ENCODE results near the gene ANP32E.

Gene ANP32E

DNA sequence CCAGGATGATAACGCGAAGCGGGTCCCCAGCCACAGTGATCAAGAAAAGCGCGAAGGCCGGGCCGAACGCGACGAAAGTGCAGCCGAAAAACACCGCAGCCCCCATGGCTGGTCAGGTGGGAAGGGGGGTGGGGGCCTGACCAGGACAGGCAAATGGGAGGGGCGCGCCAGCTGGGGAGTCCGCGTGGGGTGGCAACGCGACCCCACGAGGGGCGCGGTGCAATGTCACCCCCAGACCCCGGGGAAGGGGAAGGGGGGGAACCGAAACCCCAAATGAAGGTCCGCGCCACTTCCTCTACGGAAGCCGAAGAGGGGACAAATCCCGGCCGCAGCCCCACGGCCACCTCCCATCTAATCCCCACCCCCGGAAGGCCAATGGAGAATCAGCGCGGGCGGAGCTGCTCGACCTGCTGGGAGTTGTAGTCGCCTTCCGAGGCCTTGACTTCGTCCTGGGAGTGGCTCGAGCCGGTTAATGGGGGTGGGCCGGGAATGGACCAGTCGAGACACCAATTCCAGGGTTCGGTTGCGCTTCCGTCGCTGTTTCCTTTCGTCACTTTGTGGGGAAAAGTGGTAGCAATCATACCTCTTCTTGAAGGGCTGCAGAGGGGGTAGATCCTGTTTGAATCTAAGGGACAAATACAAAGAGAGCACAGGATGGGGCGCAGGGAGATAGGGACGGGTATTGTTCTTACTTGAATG lies 32.9 kb upstream of the ANP32E start, which contains the start of gene APH1A:
TSS of gene APH1A (minus strand) at position 312 of the 699 bp plus-strand sequence. CDS start at position 106, 206 bp downstream.
- WGBS (ENCODE audit: insufficient coverage, insufficient read length), result no CpG with 5 or more reads among the region's 49 CpGs
- H3K4me3 ChIP-seq (ENCODE audit: low read length), result peak within 1 kb of the TSS; percentile 86

GRCh38 chr1:150268340-150268704 lies 32.4 kb upstream of the ANP32E start:
- Histone ChIP-seq H3K9me3 (ENCODE audit: control insufficient read depth, insufficient read depth, low read length) (no peaks in the 10 kb centered on the region), H3K27ac (ENCODE audit: low read length) (no peak overlapping the region), H3K36me3 (ENCODE audit: control insufficient read depth, insufficient read depth, low read length) (peaks cover 14% of the 10 kb centered on the region), H3K4me1 (ENCODE audit: control insufficient read depth, insufficient read depth, low read length) (peaks cover 2% of the 10 kb centered on the region; the same call in 1 of the 2 replicates), H3K27me3 (ENCODE audit: control insufficient read depth, insufficient read depth, low read length) (no peaks in the 10 kb centered on the region), H3K4me3 (ENCODE audit: low read length) (peak overlapping the region; percentile 86)
- WGBS (ENCODE audit: insufficient coverage, insufficient read length), result no CpG with 5 or more reads among the region's 21 CpGs
- DNase-seq (ENCODE audit: low read depth, low spot score), result no peak

More for the DNA sequence above, 32.9 kb upstream of the ANP32E start, which contains the start of gene APH1A:
- H3K4me1 ChIP-seq (ENCODE audit: control insufficient read depth, insufficient read depth, low read length), result peaks cover 2% of the 10 kb centered on the region; the same call in 1 of the 2 replicates
- no peak within 1 kb of the TSS for H3K27ac ChIP-seq (ENCODE audit: low read length)
- peak; percentile 94 for DNase-seq (ENCODE audit: low read depth, low spot score)
- H3K27me3 ChIP-seq (ENCODE audit: control insufficient read depth, insufficient read depth, low read length), result no peaks in the 10 kb centered on the region
- H3K9me3 ChIP-seq (ENCODE audit: control insufficient read depth, insufficient read depth, low read length), result no peaks in the 10 kb centered on the region
- peaks cover 13% of the 10 kb centered on the region for H3K36me3 ChIP-seq (ENCODE audit: control insufficient read depth, insufficient read depth, low read length)

- Histone ChIP-seq H3K27me3 (ENCODE audit: control insufficient read depth, insufficient read depth, low read length) (no peaks in the 10 kb centered on the region), H3K4me3 (ENCODE audit: low read length) (peak overlapping the region; percentile 86), H3K27ac (ENCODE audit: low read length) (no peak overlapping the region), H3K4me1 (ENCODE audit: control insufficient read depth, insufficient read depth, low read length) (peaks cover under 1% of the 10 kb centered on the region; the same call in 1 of the 2 replicates), H3K36me3 (ENCODE audit: control insufficient read depth, insufficient read depth, low read length) (peaks cover 16% of the 10 kb centered on the region), H3K9me3 (ENCODE audit: control insufficient read depth, insufficient read depth, low read length) (no peaks in the 10 kb centered on the region)
- DNase-seq (ENCODE audit: low read depth, low spot score), result no peak
- no CpG with 5 or more reads among the region's 6 CpGs for WGBS (ENCODE audit: insufficient coverage, insufficient read length)
Observed at GRCh38 chr1:150267896-150268295, 32.0 kb upstream of the ANP32E start.

DNA sequence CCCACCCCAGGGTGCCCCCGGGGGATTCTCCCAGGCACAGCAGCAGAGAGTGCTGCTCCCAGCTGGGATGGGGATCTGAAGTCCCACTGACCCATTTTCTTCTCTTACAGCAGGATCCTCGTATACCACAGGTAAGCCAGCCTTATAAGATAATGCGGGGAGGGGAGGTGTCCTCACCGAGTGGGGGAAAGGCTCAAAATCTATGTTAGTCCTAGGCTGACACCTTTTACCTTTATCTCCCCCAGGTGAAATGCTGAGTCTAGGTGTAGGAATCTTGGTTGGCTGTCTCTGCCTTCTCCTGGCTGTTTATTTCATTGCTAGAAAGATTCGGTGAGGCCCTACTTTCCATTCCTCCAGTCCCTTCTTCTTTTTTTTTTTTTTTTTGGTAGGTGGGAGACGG lies 27.6 kb upstream of the ANP32E start:
- Histone ChIP-seq H3K27me3 (ENCODE audit: control insufficient read depth, insufficient read depth, low read length) (no peaks in the 10 kb centered on the region), H3K4me1 (ENCODE audit: control insufficient read depth, insufficient read depth, low read length) (no peaks in the 10 kb centered on the region; the same call in 1 of the 2 replicates), H3K9me3 (ENCODE audit: control insufficient read depth, insufficient read depth, low read length) (no peaks in the 10 kb centered on the region), H3K36me3 (ENCODE audit: control insufficient read depth, insufficient read depth, low read length) (peaks cover 27% of the 10 kb centered on the region), H3K4me3 (ENCODE audit: low read length) (no peak overlapping the region), H3K27ac (ENCODE audit: low read length) (no peak overlapping the region)
- DNase-seq (ENCODE audit: low read depth, low spot score), result no peak
- no CpG with 5 or more reads among the region's 6 CpGs for WGBS (ENCODE audit: insufficient coverage, insufficient read length)

DNA sequence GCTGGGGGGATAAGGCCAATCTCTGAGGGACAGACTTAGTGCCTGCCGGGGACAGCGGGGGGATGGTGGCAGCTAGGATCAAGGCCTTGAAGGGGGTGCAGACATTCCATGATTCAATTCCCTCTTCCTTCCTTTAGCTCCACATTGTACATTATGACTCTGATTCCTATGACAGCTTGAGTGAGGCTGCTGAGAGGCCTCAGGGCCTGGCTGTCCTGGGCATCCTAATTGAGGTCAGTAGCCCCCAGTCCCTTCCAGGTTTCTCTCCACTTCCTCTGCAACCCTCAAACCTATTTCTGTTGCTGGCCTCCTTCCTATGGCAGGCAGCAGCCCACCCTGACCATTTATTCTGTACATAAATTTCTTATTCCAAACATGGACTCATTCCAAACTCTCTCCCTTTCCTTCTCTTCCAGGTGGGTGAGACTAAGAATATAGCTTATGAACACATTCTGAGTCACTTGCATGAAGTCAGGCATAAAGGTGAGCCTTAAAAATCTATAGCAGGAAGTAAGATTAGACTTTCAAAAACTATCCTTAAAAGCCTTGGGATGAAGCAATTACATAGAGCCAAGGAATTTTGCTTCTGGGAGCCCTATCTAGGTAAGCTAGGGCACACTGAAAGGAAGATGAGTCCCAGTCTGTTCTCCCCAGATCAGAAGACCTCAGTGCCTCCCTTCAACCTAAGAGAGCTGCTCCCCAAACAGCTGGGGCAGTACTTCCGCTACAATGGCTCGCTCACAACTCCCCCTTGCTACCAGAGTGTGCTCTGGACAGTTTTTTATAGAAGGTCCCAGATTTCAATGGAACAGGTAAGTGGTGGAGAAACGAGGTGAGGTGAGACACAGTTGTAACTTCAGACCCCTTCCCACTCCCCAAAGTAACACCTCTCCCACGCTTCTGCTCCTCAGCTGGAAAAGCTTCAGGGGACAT lies 26.7 kb upstream of the ANP32E start:
- Histone ChIP-seq H3K9me3 (ENCODE audit: control insufficient read depth, insufficient read depth, low read length) (no peaks in the 10 kb centered on the region), H3K4me3 (ENCODE audit: low read length) (no peak overlapping the region), H3K27me3 (ENCODE audit: control insufficient read depth, insufficient read depth, low read length) (no peaks in the 10 kb centered on the region), H3K4me1 (ENCODE audit: control insufficient read depth, insufficient read depth, low read length) (no peaks in the 10 kb centered on the region), H3K27ac (ENCODE audit: low read length) (no peak overlapping the region), H3K36me3 (ENCODE audit: control insufficient read depth, insufficient read depth, low read length) (peaks cover 27% of the 10 kb centered on the region)
- WGBS (ENCODE audit: insufficient coverage, insufficient read length), result no CpG with 5 or more reads among the region's 6 CpGs
- no peak for DNase-seq (ENCODE audit: low read depth, low spot score)

DNA sequence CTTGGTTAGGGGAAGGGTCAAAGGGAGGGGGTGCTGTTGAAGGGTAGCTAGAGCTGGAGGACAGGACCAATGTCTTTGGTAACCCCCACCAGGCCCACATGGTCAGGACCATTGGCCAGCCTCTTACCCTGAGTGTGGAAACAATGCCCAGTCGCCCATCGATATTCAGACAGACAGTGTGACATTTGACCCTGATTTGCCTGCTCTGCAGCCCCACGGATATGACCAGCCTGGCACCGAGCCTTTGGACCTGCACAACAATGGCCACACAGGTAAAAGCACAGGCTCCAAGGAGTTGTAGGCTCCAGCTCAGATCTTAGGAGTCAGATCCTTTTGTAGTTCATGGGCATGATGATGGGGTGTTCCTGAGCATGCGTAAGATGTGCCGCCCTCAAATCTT lies 25.5 kb upstream of the ANP32E start:
- no peaks in the 10 kb centered on the region for H3K27me3 ChIP-seq (ENCODE audit: control insufficient read depth, insufficient read depth, low read length)
- no peak overlapping the region for H3K4me3 ChIP-seq (ENCODE audit: low read length)
- H3K36me3 ChIP-seq (ENCODE audit: control insufficient read depth, insufficient read depth, low read length), result peaks cover 25% of the 10 kb centered on the region
- peaks cover 3% of the 10 kb centered on the region; the same call in 1 of the 2 replicates for H3K4me1 ChIP-seq (ENCODE audit: control insufficient read depth, insufficient read depth, low read length)
- H3K9me3 ChIP-seq (ENCODE audit: control insufficient read depth, insufficient read depth, low read length), result no peaks in the 10 kb centered on the region
- no CpG with 5 or more reads among the region's 6 CpGs for WGBS (ENCODE audit: insufficient coverage, insufficient read length)
- H3K27ac ChIP-seq (ENCODE audit: low read length), result no peak overlapping the region
- DNase-seq (ENCODE audit: low read depth, low spot score), result no peak

- Histone ChIP-seq H3K27ac (ENCODE audit: low read length) (peak overlapping the region; percentile 74), H3K9me3 (ENCODE audit: control insufficient read depth, insufficient read depth, low read length) (no peaks in the 10 kb centered on the region), H3K4me3 (ENCODE audit: low read length) (peak overlapping the region; percentile 45; the same call in 1 of the 2 replicates), H3K36me3 (ENCODE audit: control insufficient read depth, insufficient read depth, low read length) (peaks cover 18% of the 10 kb centered on the region; the same call in 1 of the 2 replicates), H3K4me1 (ENCODE audit: control insufficient read depth, insufficient read depth, low read length) (peaks cover 4% of the 10 kb centered on the region; the same call in 1 of the 2 replicates), H3K27me3 (ENCODE audit: control insufficient read depth, insufficient read depth, low read length) (no peaks in the 10 kb centered on the region)
- no CpG with 5 or more reads among the region's 11 CpGs for WGBS (ENCODE audit: insufficient coverage, insufficient read length)
- DNase-seq (ENCODE audit: low read depth, low spot score), result peak; percentile 64
Observed at GRCh38 chr1:150259758-150260669, 24.1 kb upstream of the ANP32E start.

DNA sequence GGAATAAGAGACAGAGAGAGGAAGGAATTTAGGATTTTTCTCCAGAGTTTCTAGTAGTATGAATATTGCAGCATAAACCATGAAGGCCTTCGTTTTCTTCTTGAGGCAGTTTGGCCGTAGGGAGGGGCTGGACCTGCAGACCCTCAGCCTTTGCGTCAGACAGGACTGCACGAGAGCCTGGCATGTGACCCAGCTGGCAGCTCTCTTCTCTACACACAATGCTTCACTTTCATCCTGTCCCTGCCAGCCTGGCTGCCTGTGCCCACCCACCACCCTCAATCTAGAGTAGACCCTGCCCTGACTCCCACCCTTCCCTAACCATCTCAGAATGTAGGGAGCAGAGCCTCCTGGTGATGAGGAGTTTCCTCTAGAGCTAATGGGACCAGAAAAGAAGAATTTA lies 23.3 kb upstream of the ANP32E start:
- peak overlapping the region; percentile 53 for H3K27ac ChIP-seq (ENCODE audit: low read length)
- no peaks in the 10 kb centered on the region for H3K9me3 ChIP-seq (ENCODE audit: control insufficient read depth, insufficient read depth, low read length)
- WGBS (ENCODE audit: insufficient coverage, insufficient read length), result no CpG with 5 or more reads among the region's 4 CpGs
- peak overlapping the region; percentile 45; the same call in 1 of the 2 replicates for H3K4me3 ChIP-seq (ENCODE audit: low read length)
- H3K4me1 ChIP-seq (ENCODE audit: control insufficient read depth, insufficient read depth, low read length), result peaks cover 4% of the 10 kb centered on the region; the same call in 1 of the 2 replicates
- no peaks in the 10 kb centered on the region for H3K27me3 ChIP-seq (ENCODE audit: control insufficient read depth, insufficient read depth, low read length)
- no peak for DNase-seq (ENCODE audit: low read depth, low spot score)
- peaks cover 14% of the 10 kb centered on the region; the same call in 1 of the 2 replicates for H3K36me3 ChIP-seq (ENCODE audit: control insufficient read depth, insufficient read depth, low read length)

- DNase-seq (ENCODE audit: low read depth, low spot score), result no peak
- Histone ChIP-seq H3K4me3 (ENCODE audit: low read length) (peak within 1 kb of the TSS; percentile 45; the same call in 1 of the 2 replicates), H3K27me3 (ENCODE audit: control insufficient read depth, insufficient read depth, low read length) (no peaks in the 10 kb centered on the region), H3K27ac (ENCODE audit: low read length) (peak within 1 kb of the TSS; percentile 8), H3K4me1 (ENCODE audit: control insufficient read depth, insufficient read depth, low read length) (peaks cover 4% of the 10 kb centered on the region; the same call in 1 of the 2 replicates), H3K9me3 (ENCODE audit: control insufficient read depth, insufficient read depth, low read length) (no peaks in the 10 kb centered on the region), H3K36me3 (ENCODE audit: control insufficient read depth, insufficient read depth, low read length) (peaks cover 11% of the 10 kb centered on the region; the same call in 1 of the 2 replicates)
- no CpG with 5 or more reads among the region's 13 CpGs for WGBS (ENCODE audit: insufficient coverage, insufficient read length)
Observed at GRCh38 chr1:150257624-150258585, 22.0 kb upstream of the ANP32E start, which contains the start of gene CA14. Gene CA14, plus strand, starts transcription at chr1:150257774. Its CDS starts 355 bp downstream, at chr1:150258129.
